GM12878 (cell line): ENCODE results near the gene LATS2. TPM values are rescaled to one million over a fixed set of nuclear protein-coding genes. Genes with fewer than 3 reads are reported as not detected.

Experiments
- ATAC-seq: fragments of 200-7000 bp; cut with Tn5 transposase; 3 replicates; pipeline ENCODE4 v1.9.1; 2020; ENCODE audit warnings: mild to moderate bottlenecking, moderate library complexity
- BruUV-seq: library from RNA; stranded (reverse); fragments of 400-500 nt; replicated peaks from 2 replicates; lab custom pipeline; 2021; lab: Mats Ljungman, UMichigan
- CTCF ChIA-PET: fragments of 300-600 bp; sonication (Branson Sonifier 250); formaldehyde crosslinking; extraction: SDS; loops from one replicate; lab custom pipeline; 2021; ENCODE audit warnings: inconsistent platforms; lab: Yijun Ruan, JAX
- POLR2A ChIA-PET: fragments of 350-600 bp; formaldehyde crosslinking; extraction: SDS; loops from one replicate; lab custom pipeline; 2021; ENCODE audit warnings: inconsistent platforms; lab: Charles Lee
- RAD21 ChIA-PET: fragments of 300-600 bp; sonication (Branson Sonifier 250); formaldehyde crosslinking; loops from one replicate; lab custom pipeline; 2023; ENCODE audit warnings: antibody characterized with exemption; ENCODE audit not compliant: unreplicated experiment; lab: Charles Lee
- SMC1A ChIA-PET: fragments of 300-600 bp; sonication (Branson Sonifier 250); formaldehyde crosslinking; loops from one replicate; lab custom pipeline; 2023; ENCODE audit not compliant: unreplicated experiment, uncharacterized antibody; lab: Charles Lee
- DNase-seq: peaks from one replicate; pipeline ENCODE4 v3.0.0-alpha.2; 2011; ENCODE audit warnings: low read depth, low spot score
- FAIRE-seq: peaks from 3 replicates; lab custom pipeline; 2011; peaks lifted over from hg19 to GRCh38; lab: Jason Lieb, UNC
- H2AFZ ChIP-seq: 2 replicates; pipeline ENCODE4 v1.6.0; 2011; ENCODE audit warnings: low read depth, low read length, control low read depth; ENCODE audit not compliant: control insufficient read depth
- H3K27ac ChIP-seq: 2 replicates; pipeline ENCODE4 v1.5.1; 2011; ENCODE audit warnings: control low read depth; ENCODE audit not compliant: control insufficient read depth, insufficient read depth
- H3K27me3 ChIP-seq, 2 experiments: replicated peaks in 1 of 2; 2 replicates each; pipeline versions ENCODE4 v1.6.0 to v1.6.1; 2011; ENCODE audit warnings: low read length in 1 of 2; ENCODE audit not compliant: control insufficient read depth in 2 of 2, insufficient read depth in 2 of 2
- H3K36me3 ChIP-seq, 2 experiments: 2 replicates each; pipeline ENCODE4 v1.5.1; 2011; ENCODE audit warnings: low read length in 1 of 2; ENCODE audit not compliant: control insufficient read depth in 2 of 2, insufficient read depth in 2 of 2
- H3K4me1 ChIP-seq: 2 replicates; pipeline ENCODE4 v1.6.1; 2011; ENCODE audit warnings: mild to moderate bottlenecking, low read length, moderate library complexity, mixed read lengths; ENCODE audit not compliant: control insufficient read depth, insufficient read depth
- H3K4me2 ChIP-seq: 2 replicates; pipeline ENCODE4 v1.6.0; 2011; ENCODE audit warnings: control low read depth; ENCODE audit not compliant: control insufficient read depth, insufficient read depth
- H3K4me3 ChIP-seq: fragments of 200-600 bp; sonication (generic); 2 replicates; pipeline ENCODE4 v1.5.1; 2016
- H3K79me2 ChIP-seq: 2 replicates; pipeline ENCODE4 v1.6.0; 2011; ENCODE audit warnings: low read length; ENCODE audit not compliant: control insufficient read depth, insufficient read depth
- H3K9ac ChIP-seq: 2 replicates; pipeline ENCODE4 v1.8.0; 2011; ENCODE audit warnings: low read length, control low read depth, mixed read lengths; ENCODE audit not compliant: control insufficient read depth, insufficient read depth
- H3K9me3 ChIP-seq: replicated peaks from 3 replicates; pipeline ENCODE4 v1.5.1; 2011; ENCODE audit warnings: mild to moderate bottlenecking, low read length; ENCODE audit not compliant: control insufficient read depth, insufficient read depth
- H4K20me1 ChIP-seq: 2 replicates; pipeline ENCODE4 v1.6.0; 2011; ENCODE audit not compliant: control insufficient read depth, insufficient read depth
- ATF7 ChIP-seq: fragments of 450-650 bp; IDR thresholded peaks from 2 replicates; pipeline ENCODE4 v1.6.1; 2016; ENCODE audit warnings: low read depth, mild to moderate bottlenecking
- BCL3 ChIP-seq: IDR thresholded peaks from 2 replicates; pipeline ENCODE4 v1.6.1; 2011; ENCODE audit warnings: borderline replicate concordance, low read depth, mild to moderate bottlenecking, moderate library complexity, low read length; ENCODE audit not compliant: insufficient read depth, poor library complexity, severe bottlenecking
- CUX1 ChIP-seq: IDR thresholded peaks from 2 replicates; pipeline ENCODE4 v1.6.1; 2012; ENCODE audit warnings: improper control_type of control experiment, low read depth, low read length; ENCODE audit not compliant: insufficient replicate concordance
- NR2C2 ChIP-seq: IDR thresholded peaks from 2 replicates; pipeline ENCODE4 v1.6.1; 2011; ENCODE audit warnings: borderline replicate concordance, low read depth; ENCODE audit not compliant: control insufficient read depth, insufficient read length
- RCOR1 ChIP-seq: conservative IDR thresholded peaks from 2 replicates; pipeline ENCODE4 v1.6.1; 2012; ENCODE audit warnings: low read depth, low read length, improper control_type of control experiment
- SREBF1 ChIP-seq: IDR thresholded peaks from 2 replicates; pipeline ENCODE4 v1.6.1; 2012; ENCODE audit warnings: mild to moderate bottlenecking, low read length
- SUPT20H ChIP-seq: IDR thresholded peaks from 2 replicates; pipeline ENCODE4 v1.6.1; 2011; ENCODE audit warnings: low read depth, mild to moderate bottlenecking, low read length, moderate library complexity, borderline replicate concordance; ENCODE audit not compliant: control insufficient read depth
- SUZ12 ChIP-seq: fragments of 200-600 bp; sonication (generic); IDR thresholded peaks from one replicate; pipeline ENCODE4 v1.6.1; 2018; ENCODE audit warnings: antibody characterized with exemption, mild to moderate bottlenecking; ENCODE audit not compliant: unreplicated experiment
- WGBS: methylation state at CpG from one replicate; pipeline ENCODE4 v1.1.6; 2016; ENCODE audit warnings: low lambda C conversion rate; ENCODE audit not compliant: insufficient replicate concordance, insufficient coverage; ENCODE audit errors: missing lambda C conversion rate; 5-methylcytosine and 5-hydroxymethylcytosine counted together
- in situ Hi-C: fragments of 300-500 bp; cut with MboI; formaldehyde crosslinking; loops from 9 replicates; pipeline ENCODE4 v1.14.3; 2018; ENCODE audit warnings: mixed read lengths
- intact Hi-C: fragments of 100-400 bp; cut with micrococcal nuclease; formaldehyde crosslinking; loops from one replicate; pipeline ENCODE4 v1.14.2; 2022; ENCODE audit not compliant: unreplicated experiment
- polyA plus RNA-seq, 11 experiments: library from polyadenylated mRNA; depleted of rRNA in 4 of 11; unstranded in 6 of 11; stranded (reverse) in 5 of 11; fragments of >200 nt; fragmentation: Nextera tagmentation in 4 of 11; fragmentation: Illumina TruSeq in 1 of 11; extraction: Ambion mirVana in 4 of 11; extraction: Trizol in 1 of 11; gene quantifications; 1 replicate in 1 of 11; 2 replicates in 10 of 11; pipeline versions ENCODE4 v1.2.1 to v1.2.3, GENCODE V29; 2011 to 2016; ENCODE audit warnings: inconsistent platforms in 2 of 11, missing spikeins in 2 of 11, low read depth in 1 of 11
- total RNA-seq, 4 experiments: library from RNA; depleted of rRNA in 3 of 4; stranded (reverse); fragments of >200 nt in 3 of 4; fragmentation: Illumina TruSeq in 1 of 4; extraction: Trizol in 1 of 4; gene quantifications; 2 replicates each; pipeline versions ENCODE4 v1.2.1 to v1.2.3, GENCODE V29; 2013 to 2021

Gene LATS2
- total and polyA plus RNA-seq, 10 of the 15 experiments (the other 5 are each of a cell fraction or from before 2014, with no cell fraction given), result 0.90 to 7.8 (median 2.0) TPM

- Histone ChIP-seq H3K36me3 (no peaks in the 10 kb centered on the region), H3K79me2 (no peaks in the 10 kb centered on the region), H4K20me1 (no peaks in the 10 kb centered on the region), H3K4me2 (no peak overlapping the region), H3K4me3 (no peak overlapping the region), H3K4me1 (no peaks in the 10 kb centered on the region), H3K27me3 (no peaks in the 10 kb centered on the region), H3K9me3 (no peaks in the 10 kb centered on the region; the same call in 2 of the 3 replicates), H2AFZ (no peak overlapping the region), H3K9ac (no peak overlapping the region), H3K27ac (no peak overlapping the region)
- ChIA-PET POLR2A (no interaction called here), SMC1A (no interaction called here), RAD21 (no interaction called here), CTCF (no interaction called here)
- intact Hi-C loops (no loop called here), in situ Hi-C loops (no loop called here)
- TF ChIP-seq BCL3 (no peak), ATF7 (peak; percentile 51; the same call in 1 of the 2 replicates)
- no TSS peak for BruUV-seq
- no peak for FAIRE-seq
- no peak for DNase-seq
- ATAC-seq, result no peak
- WGBS, result 57% methylated on average over 2 of the region's 2 CpGs
Observed at GRCh38 chr13:21086929-21087328, 25.5 kb upstream of the LATS2 start.

- H3K79me2 ChIP-seq, result no peaks in the 10 kb centered on the region
- no TSS peak for BruUV-seq
- no peaks in the 10 kb centered on the region for H3K36me3 ChIP-seq
- H3K4me2 ChIP-seq, result no peak overlapping the region
- no peak overlapping the region for H2AFZ ChIP-seq
- FAIRE-seq, result no peak
- no peak overlapping the region for H3K9ac ChIP-seq
- CTCF ChIA-PET, result no interaction called here
- no peaks in the 10 kb centered on the region for H4K20me1 ChIP-seq
- H3K9me3 ChIP-seq, result no peaks in the 10 kb centered on the region
- 30% methylated on average over 7 of the region's 7 CpGs for WGBS
- H3K4me3 ChIP-seq, result no peak overlapping the region
- no peaks in the 10 kb centered on the region for H3K4me1 ChIP-seq
- intact Hi-C loops, result no loop called here
- no peak for ATAC-seq
- DNase-seq, result no peak
- POLR2A ChIA-PET, result no interaction called here
- H3K27me3 ChIP-seq, result no peaks in the 10 kb centered on the region
- SMC1A ChIA-PET, result no interaction called here
- RAD21 ChIA-PET, result no interaction called here
- H3K27ac ChIP-seq, result no peak overlapping the region
- in situ Hi-C loops, result no loop called here
- TF ChIP-seq RCOR1 (no peak), SREBF1 (no peak), SUPT20H (no peak), BCL3 (no peak), CUX1 (no peak), NR2C2 (no peak), SUZ12 (no peak)
Observed at GRCh38 chr13:21081926-21082325, 20.5 kb upstream of the LATS2 start.
